Breast epithelium (tissue), 4 donors: Measurements from ENCODE around the gene SPNS2. TPM values are rescaled to one million over a fixed set of nuclear protein-coding genes. Genes with fewer than 3 reads are reported as not detected.
"Not testable (repeated sequence)": the region's sequence is repeated elsewhere in the genome, so short reads cannot be mapped to it uniquely, and the experiment has no call there.

ENCODE experiments used
- DNase-seq, 2 donors: peaks; one replicate each; pipeline ENCODE4 v3.0.0-alpha.2; 2019; ENCODE audit warnings: low spot score in 2 of 2
- H3K27ac ChIP-seq, 2 donors: fragments of 200-600 bp; sonication (generic) in 1 of 2; one replicate each; pipeline ENCODE4 v1.5.1; 2016 to 2019; ENCODE audit warnings: mild to moderate bottlenecking in 1 of 2
- H3K27me3 ChIP-seq, 2 donors: fragments of 200-600 bp; sonication (generic) in 1 of 2; one replicate each; pipeline versions ENCODE4 v1.5.1 to v1.6.0; 2017 to 2019; ENCODE audit warnings: control low read depth in 1 of 2, mild to moderate bottlenecking in 1 of 2
- H3K36me3 ChIP-seq: fragments of 200-600 bp; one replicate; pipeline ENCODE4 v1.5.1; 2019
- H3K4me1 ChIP-seq, 2 donors: fragments of 200-600 bp; sonication (generic); one replicate each; pipeline ENCODE4 v1.5.1; 2016 to 2019; ENCODE audit warnings: control low read depth in 1 of 2
- H3K4me3 ChIP-seq, 3 donors: fragments of 200-600 bp; sonication (generic); 1 replicate in 2 of 3; 2 replicates in 1 of 3; pipeline ENCODE4 v1.5.1; 2016 to 2019; ENCODE audit warnings: mild to moderate bottlenecking in 3 of 3, moderate library complexity in 2 of 3
- H3K9me3 ChIP-seq, 2 donors: fragments of 200-600 bp; sonication (generic) in 1 of 2; one replicate each; pipeline ENCODE4 v1.5.1; 2016 to 2019; ENCODE audit warnings: control low read depth in 1 of 2
- CTCF ChIP-seq, 3 donors: fragments of 450-650 bp; IDR thresholded peaks; one replicate each; pipeline ENCODE4 v1.5.1; 2016 to 2017; ENCODE audit warnings: antibody characterized with exemption in 3 of 3, mild to moderate bottlenecking in 3 of 3, moderate library complexity in 3 of 3
- POLR2A ChIP-seq: fragments of 450-650 bp; IDR thresholded peaks from one replicate; pipeline ENCODE4 v1.6.1; 2016; ENCODE audit warnings: antibody characterized with exemption, mild to moderate bottlenecking, moderate library complexity
- POLR2AphosphoS5 ChIP-seq, 3 donors: sonication (generic); formaldehyde crosslinking; IDR thresholded peaks; one replicate each; pipeline ENCODE4 v1.6.1; 2017; ENCODE audit warnings: antibody characterized with exemption in 3 of 3
- intact Hi-C: fragments of 100-400 bp; cut with DNase I; formaldehyde crosslinking; loops from one replicate; pipeline ENCODE4 v1.15.1; 2023; ENCODE audit warnings: low total_unique reads
- total RNA-seq, 3 donors: library from RNA; depleted of rRNA; stranded (reverse); fragments of >200 nt; gene quantifications; one replicate each; pipeline ENCODE4 v1.1.0, GENCODE V29; 2016

The SPNS2 gene
- total RNA-seq, 3 donors from 2014 or later: 5.3 to 14.1 (median 11.5) TPM

GRCh38 chr17:4576729-4577322, 78.1 kb downstream of the SPNS2 start:
- intact Hi-C loops: no loop called here

GRCh38 chr17:4577386-4577993, 78.8 kb downstream of the SPNS2 start:
- no peaks in the 10 kb centered on the region for H3K4me1 ChIP-seq
- H3K4me3 ChIP-seq: no peak overlapping the region
- intact Hi-C loops: no loop called here
- H3K27me3 ChIP-seq: peaks cover 0 to 4% of the 10 kb centered on the region in 2 donors
- H3K36me3 ChIP-seq: no peaks in the 10 kb centered on the region
- DNase-seq: no peak
- no peaks in the 10 kb centered on the region for H3K9me3 ChIP-seq
- TF ChIP-seq POLR2AphosphoS5 (IDR thresholded peaks at IDR 0.05): no peak
- no peak overlapping the region for H3K27ac ChIP-seq

More at GRCh38 chr17:4576729-4577322, 78.1 kb downstream of the SPNS2 start:
- Histone ChIP-seq H3K27ac (no peak overlapping the region), H3K36me3 (no peaks in the 10 kb centered on the region), H3K27me3 (peaks cover 0 to 4% of the 10 kb centered on the region in 2 donors), H3K4me1 (no peaks in the 10 kb centered on the region), H3K9me3 (no peaks in the 10 kb centered on the region), H3K4me3 (no peak overlapping the region)
- TF ChIP-seq CTCF (IDR thresholded peaks at IDR 0.05) (no peak), POLR2A (no peak), POLR2AphosphoS5 (IDR thresholded peaks at IDR 0.05) (no peak)
- DNase-seq: no peak

GRCh38 chr17:4578349-4578748, 79.7 kb downstream of the SPNS2 start:
- H3K4me3 ChIP-seq, H3K36me3 ChIP-seq, intact Hi-C loops, H3K27me3 ChIP-seq, H3K27ac ChIP-seq, H3K4me1 ChIP-seq, H3K9me3 ChIP-seq, DNase-seq: not testable (repeated sequence)

- intact Hi-C loops: no loop called here
- Histone ChIP-seq H3K9me3 (no peaks in the 10 kb centered on the region), H3K27ac (no peak overlapping the region), H3K36me3 (no peaks in the 10 kb centered on the region), H3K4me3 (no peak overlapping the region), H3K4me1 (no peaks in the 10 kb centered on the region), H3K27me3 (peaks cover 0 to 11% of the 10 kb centered on the region in 2 donors)
- DNase-seq: no peak
- TF ChIP-seq POLR2AphosphoS5 (IDR thresholded peaks at IDR 0.05) (no peak), POLR2A (no peak), CTCF (IDR thresholded peaks at IDR 0.05) (no peak)
Measured at GRCh38 chr17:4579678-4580077, 81.0 kb downstream of the SPNS2 start.

GRCh38 chr17:4580291-4580690, 81.6 kb downstream of the SPNS2 start:
- no peaks in the 10 kb centered on the region for H3K9me3 ChIP-seq
- H3K4me1 ChIP-seq: no peaks in the 10 kb centered on the region
- H3K27me3 ChIP-seq: peaks cover 0 to 17% of the 10 kb centered on the region in 2 donors
- no peaks in the 10 kb centered on the region for H3K36me3 ChIP-seq
- TF ChIP-seq POLR2AphosphoS5 (IDR thresholded peaks at IDR 0.05): no peak
- no peak for TF ChIP-seq CTCF (IDR thresholded peaks at IDR 0.05)
- no peak for TF ChIP-seq POLR2A
- intact Hi-C loops: no loop called here
- no peak overlapping the region for H3K27ac ChIP-seq
- H3K4me3 ChIP-seq: no peak overlapping the region
- DNase-seq: no peak

- Histone ChIP-seq H3K27ac (no peak overlapping the region), H3K4me3 (no peak overlapping the region), H3K36me3 (no peaks in the 10 kb centered on the region), H3K9me3 (no peaks in the 10 kb centered on the region), H3K27me3 (peaks cover 0 to 22% of the 10 kb centered on the region in 2 donors), H3K4me1 (no peaks in the 10 kb centered on the region)
- TF ChIP-seq POLR2AphosphoS5 (IDR thresholded peaks at IDR 0.05): no peak
- no peak for TF ChIP-seq CTCF (IDR thresholded peaks at IDR 0.05)
- intact Hi-C loops: no loop called here
- no peak for DNase-seq
Measured at GRCh38 chr17:4582101-4582501, 83.4 kb downstream of the SPNS2 start.
